ENCODE data around the gene CYP26B1. TPM values are rescaled to one million over a fixed set of nuclear protein-coding genes. Genes with fewer than 3 reads are reported as not detected.
A peak's percentile ranks its signal among the peaks of the same experiment; 100 is the strongest.

CYP26B1 gene
- polyA plus RNA-seq (2013, experiment 1 of 4), result 2.0 TPM
- 1.3 TPM for polyA plus RNA-seq (2013, experiment 2 of 4)
- polyA plus RNA-seq (2013, experiment 3 of 4), result 2.3 TPM
- polyA plus RNA-seq (2013, experiment 4 of 4), result 1.7 TPM

- Histone ChIP-seq H3K4me3 (ENCODE audit: insufficient read depth, low read depth, low read length) (peak within 1 kb of the TSS; percentile 35), H3K36me3 (ENCODE audit: control insufficient read depth, insufficient read depth, low read length) (no peaks in the 10 kb centered on the region), H3K27ac (ENCODE audit: insufficient read depth, low read depth, low read length, poor library complexity, severe bottlenecking) (no peak within 1 kb of the TSS), H3K4me1 (ENCODE audit: control insufficient read depth, insufficient read depth, low read length) (peaks cover 31% of the 10 kb centered on the region), H3K9me3 (ENCODE audit: control insufficient read depth, low read length) (no peaks in the 10 kb centered on the region), H3K27me3 (ENCODE audit: control insufficient read depth, insufficient read depth, low read length, poor library complexity, severe bottlenecking) (peaks cover 90% of the 10 kb centered on the region)
- 1% methylated on average over 69 of the region's 69 CpGs for WGBS, 2 experiments
Observed at GRCh38 chr2:72147303-72147971, at the start of gene CYP26B1. Gene CYP26B1 (minus strand): TSS chr2:72147862. CDS start chr2:72147834, 28 bp downstream.

GRCh38 chr2:72193723-72194122, 46.1 kb upstream of the CYP26B1 start:
- no peaks in the 10 kb centered on the region for H3K36me3 ChIP-seq (ENCODE audit: control insufficient read depth, insufficient read depth, low read length)
- no peaks in the 10 kb centered on the region for H3K4me1 ChIP-seq (ENCODE audit: control insufficient read depth, insufficient read depth, low read length)
- no peak overlapping the region for H3K4me3 ChIP-seq (ENCODE audit: insufficient read depth, low read depth, low read length)
- no peaks in the 10 kb centered on the region for H3K27me3 ChIP-seq (ENCODE audit: control insufficient read depth, insufficient read depth, low read length, poor library complexity, severe bottlenecking)
- no peak overlapping the region for H3K27ac ChIP-seq (ENCODE audit: insufficient read depth, low read depth, low read length, poor library complexity, severe bottlenecking)
- no peaks in the 10 kb centered on the region for H3K9me3 ChIP-seq (ENCODE audit: control insufficient read depth, low read length)

GRCh38 chr2:72191441-72191840, 43.8 kb upstream of the CYP26B1 start:
- Histone ChIP-seq H3K27me3 (ENCODE audit: control insufficient read depth, insufficient read depth, low read length, poor library complexity, severe bottlenecking) (no peaks in the 10 kb centered on the region), H3K4me3 (ENCODE audit: insufficient read depth, low read depth, low read length) (no peak overlapping the region), H3K9me3 (ENCODE audit: control insufficient read depth, low read length) (no peaks in the 10 kb centered on the region), H3K27ac (ENCODE audit: insufficient read depth, low read depth, low read length, poor library complexity, severe bottlenecking) (no peak overlapping the region), H3K4me1 (ENCODE audit: control insufficient read depth, insufficient read depth, low read length) (no peaks in the 10 kb centered on the region), H3K36me3 (ENCODE audit: control insufficient read depth, insufficient read depth, low read length) (no peaks in the 10 kb centered on the region)
- 96 to 100% methylated on average over 1 of the region's 1 CpG for WGBS, 2 experiments

GRCh38 chr2:72185206-72185605, 37.5 kb upstream of the CYP26B1 start:
- 90 to 92% methylated on average over 1 of the region's 1 CpG for WGBS, 2 experiments
- Histone ChIP-seq H3K36me3 (ENCODE audit: control insufficient read depth, insufficient read depth, low read length) (no peaks in the 10 kb centered on the region), H3K4me3 (ENCODE audit: insufficient read depth, low read depth, low read length) (no peak overlapping the region), H3K9me3 (ENCODE audit: control insufficient read depth, low read length) (no peaks in the 10 kb centered on the region), H3K4me1 (ENCODE audit: control insufficient read depth, insufficient read depth, low read length) (no peaks in the 10 kb centered on the region), H3K27me3 (ENCODE audit: control insufficient read depth, insufficient read depth, low read length, poor library complexity, severe bottlenecking) (no peaks in the 10 kb centered on the region), H3K27ac (ENCODE audit: insufficient read depth, low read depth, low read length, poor library complexity, severe bottlenecking) (no peak overlapping the region)

GRCh38 chr2:72183466-72183865, 35.8 kb upstream of the CYP26B1 start:
- Histone ChIP-seq H3K4me1 (ENCODE audit: control insufficient read depth, insufficient read depth, low read length) (no peaks in the 10 kb centered on the region), H3K27ac (ENCODE audit: insufficient read depth, low read depth, low read length, poor library complexity, severe bottlenecking) (no peak overlapping the region), H3K27me3 (ENCODE audit: control insufficient read depth, insufficient read depth, low read length, poor library complexity, severe bottlenecking) (no peaks in the 10 kb centered on the region), H3K36me3 (ENCODE audit: control insufficient read depth, insufficient read depth, low read length) (no peaks in the 10 kb centered on the region), H3K9me3 (ENCODE audit: control insufficient read depth, low read length) (no peaks in the 10 kb centered on the region), H3K4me3 (ENCODE audit: insufficient read depth, low read depth, low read length) (no peak overlapping the region)
- WGBS, 2 experiments, result 93 to 100% methylated on average over 2 of the region's 2 CpGs

GRCh38 chr2:72183016-72183415, 35.4 kb upstream of the CYP26B1 start:
- no peaks in the 10 kb centered on the region for H3K27me3 ChIP-seq (ENCODE audit: control insufficient read depth, insufficient read depth, low read length, poor library complexity, severe bottlenecking)
- H3K4me3 ChIP-seq (ENCODE audit: insufficient read depth, low read depth, low read length), result no peak overlapping the region
- H3K27ac ChIP-seq (ENCODE audit: insufficient read depth, low read depth, low read length, poor library complexity, severe bottlenecking), result no peak overlapping the region
- no peaks in the 10 kb centered on the region for H3K9me3 ChIP-seq (ENCODE audit: control insufficient read depth, low read length)
- H3K36me3 ChIP-seq (ENCODE audit: control insufficient read depth, insufficient read depth, low read length), result no peaks in the 10 kb centered on the region
- H3K4me1 ChIP-seq (ENCODE audit: control insufficient read depth, insufficient read depth, low read length), result no peaks in the 10 kb centered on the region

- Histone ChIP-seq H3K27ac (ENCODE audit: insufficient read depth, low read depth, low read length, poor library complexity, severe bottlenecking) (no peak overlapping the region), H3K9me3 (ENCODE audit: control insufficient read depth, low read length) (no peaks in the 10 kb centered on the region), H3K36me3 (ENCODE audit: control insufficient read depth, insufficient read depth, low read length) (no peaks in the 10 kb centered on the region), H3K27me3 (ENCODE audit: control insufficient read depth, insufficient read depth, low read length, poor library complexity, severe bottlenecking) (no peaks in the 10 kb centered on the region), H3K4me1 (ENCODE audit: control insufficient read depth, insufficient read depth, low read length) (no peaks in the 10 kb centered on the region), H3K4me3 (ENCODE audit: insufficient read depth, low read depth, low read length) (no peak overlapping the region)
- WGBS, 2 experiments, result 94 to 95% methylated on average over 4 of the region's 4 CpGs
Observed at GRCh38 chr2:72182547-72182946, 34.9 kb upstream of the CYP26B1 start.

- Histone ChIP-seq H3K36me3 (ENCODE audit: control insufficient read depth, insufficient read depth, low read length) (no peaks in the 10 kb centered on the region), H3K4me3 (ENCODE audit: insufficient read depth, low read depth, low read length) (no peak overlapping the region), H3K9me3 (ENCODE audit: control insufficient read depth, low read length) (no peaks in the 10 kb centered on the region), H3K27ac (ENCODE audit: insufficient read depth, low read depth, low read length, poor library complexity, severe bottlenecking) (no peak overlapping the region), H3K4me1 (ENCODE audit: control insufficient read depth, insufficient read depth, low read length) (no peaks in the 10 kb centered on the region), H3K27me3 (ENCODE audit: control insufficient read depth, insufficient read depth, low read length, poor library complexity, severe bottlenecking) (no peaks in the 10 kb centered on the region)
- WGBS, 2 experiments, result 90 to 91% methylated on average over 2 of the region's 2 CpGs
Observed at GRCh38 chr2:72181616-72182015, 34.0 kb upstream of the CYP26B1 start.

- H3K36me3 ChIP-seq (ENCODE audit: control insufficient read depth, insufficient read depth, low read length), result no peaks in the 10 kb centered on the region
- 91 to 92% methylated on average over 1 of the region's 1 CpG for WGBS, 2 experiments
- no peaks in the 10 kb centered on the region for H3K9me3 ChIP-seq (ENCODE audit: control insufficient read depth, low read length)
- H3K27me3 ChIP-seq (ENCODE audit: control insufficient read depth, insufficient read depth, low read length, poor library complexity, severe bottlenecking), result no peaks in the 10 kb centered on the region
- H3K27ac ChIP-seq (ENCODE audit: insufficient read depth, low read depth, low read length, poor library complexity, severe bottlenecking), result no peak overlapping the region
- H3K4me1 ChIP-seq (ENCODE audit: control insufficient read depth, insufficient read depth, low read length), result no peaks in the 10 kb centered on the region
- H3K4me3 ChIP-seq (ENCODE audit: insufficient read depth, low read depth, low read length), result no peak overlapping the region
Observed at GRCh38 chr2:72180351-72180750, 32.7 kb upstream of the CYP26B1 start.

GRCh38 chr2:72178551-72178950, 30.9 kb upstream of the CYP26B1 start:
- peaks cover 7% of the 10 kb centered on the region for H3K4me1 ChIP-seq (ENCODE audit: control insufficient read depth, insufficient read depth, low read length)
- 88 to 92% methylated on average over 2 of the region's 2 CpGs for WGBS, 2 experiments
- H3K4me3 ChIP-seq (ENCODE audit: insufficient read depth, low read depth, low read length), result no peak overlapping the region
- no peaks in the 10 kb centered on the region for H3K27me3 ChIP-seq (ENCODE audit: control insufficient read depth, insufficient read depth, low read length, poor library complexity, severe bottlenecking)
- no peaks in the 10 kb centered on the region for H3K36me3 ChIP-seq (ENCODE audit: control insufficient read depth, insufficient read depth, low read length)
- H3K9me3 ChIP-seq (ENCODE audit: control insufficient read depth, low read length), result no peaks in the 10 kb centered on the region
- H3K27ac ChIP-seq (ENCODE audit: insufficient read depth, low read depth, low read length, poor library complexity, severe bottlenecking), result no peak overlapping the region
